Measurements from ENCODE around the gene DOC2A.

The DOC2A gene

GRCh38 chr16:29989111-29989858 is 21.5 kb downstream of the DOC2A start:
- no peak for DNase-seq (ENCODE audit: low read depth in 2 of 2)

- no peak for DNase-seq (ENCODE audit: low read depth in 2 of 2)
These were observed 22.3 kb downstream of the DOC2A start for GRCh38 chr16:29988346-29989075.

- DNase-seq (ENCODE audit: low read depth in 2 of 2): no peak
These were observed 23.3 kb downstream of the DOC2A start for GRCh38 chr16:29987371-29988085.

GRCh38 chr16:29986931-29987330 is 23.9 kb downstream of the DOC2A start:
- DNase-seq (ENCODE audit: low read depth in 2 of 2): no peak

- DNase-seq (ENCODE audit: low read depth in 2 of 2): no peak
These were observed 24.6 kb downstream of the DOC2A start for GRCh38 chr16:29986231-29986630.

GRCh38 chr16:29985271-29985811 is 25.5 kb downstream of the DOC2A start:
- no peak for DNase-seq (ENCODE audit: low read depth in 2 of 2)

GRCh38 chr16:29984764-29985147 is 26.1 kb downstream of the DOC2A start:
- no peak for DNase-seq (ENCODE audit: low read depth in 2 of 2)

GRCh38 chr16:29984137-29984763 is 26.6 kb downstream of the DOC2A start:
- no peak for DNase-seq (ENCODE audit: low read depth in 2 of 2)

GRCh38 chr16:29983420-29984136 is 27.2 kb downstream of the DOC2A start:
- DNase-seq (ENCODE audit: low read depth in 2 of 2): no peak

- DNase-seq (ENCODE audit: low read depth in 2 of 2): no peak
These were observed 28.0 kb downstream of the DOC2A start for GRCh38 chr16:29982560-29983419.

GRCh38 chr16:29978564-29979270 is 32.1 kb downstream of the DOC2A start:
- no peak for DNase-seq (ENCODE audit: low read depth in 2 of 2)

GRCh38 chr16:29978081-29978480 is 32.7 kb downstream of the DOC2A start:
- no peak for DNase-seq (ENCODE audit: low read depth in 2 of 2)

- no peak for DNase-seq (ENCODE audit: low read depth in 2 of 2)
These were observed 33.6 kb downstream of the DOC2A start for GRCh38 chr16:29977063-29977825.

GRCh38 chr16:29975811-29976511 is 34.9 kb downstream of the DOC2A start:
- no peak for DNase-seq (ENCODE audit: low read depth in 2 of 2)

GRCh38 chr16:29975134-29975538 is 35.7 kb downstream of the DOC2A start:
- no peak for DNase-seq (ENCODE audit: low read depth in 2 of 2)

GRCh38 chr16:29974291-29975133 is 36.3 kb downstream of the DOC2A start:
- DNase-seq (ENCODE audit: low read depth in 2 of 2): no peak
